Measurements from ENCODE around the gene PYGB. TPM values are rescaled to one million over a fixed set of nuclear protein-coding genes. Genes with fewer than 3 reads are reported as not detected.
A peak's percentile ranks its signal among the peaks of the same experiment; 100 is the strongest.
"Not testable (repeated sequence)": the region's sequence is repeated elsewhere in the genome, so short reads cannot be mapped to it uniquely, and the experiment has no call there.

PYGB gene
- total RNA-seq, 2 donors from 2014 or later = 43.7 to 48.3 TPM

DNA sequence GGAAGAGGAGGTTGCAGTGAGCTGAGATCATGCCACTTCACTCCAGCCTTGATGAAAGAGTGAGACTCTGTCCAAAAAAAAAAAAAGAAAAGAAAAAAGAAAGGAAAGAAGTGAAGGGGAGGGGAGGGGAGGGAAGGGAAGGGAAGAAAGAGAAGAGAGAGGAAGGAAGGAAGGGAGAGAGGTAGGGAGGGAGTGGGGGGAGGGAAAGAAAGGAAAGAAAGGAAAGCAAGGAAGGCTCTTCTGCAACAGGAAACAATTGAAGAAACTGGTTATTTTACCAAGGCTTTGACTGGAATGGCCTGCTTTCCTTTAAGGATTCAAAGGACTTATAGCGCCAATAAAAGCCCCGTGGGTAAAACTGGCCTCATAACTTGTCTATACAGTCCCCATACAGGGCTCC is 78.1 kb downstream of the PYGB start:
- no peak overlapping the region for H3K4me3 Mint-ChIP-seq
- H3K9me3 Mint-ChIP-seq = no peaks in the 10 kb centered on the region
- H3K36me3 Mint-ChIP-seq (ENCODE audit: insufficient read depth in 2 of 2) = peaks cover under 1 to 2% of the 10 kb centered on the region in 2 donors
- no peak for ATAC-seq (replicated peaks in 1 of 2)
- peaks cover 5% of the 10 kb centered on the region for H3K4me1 Mint-ChIP-seq (ENCODE audit: low read depth)
- H3K27ac Mint-ChIP-seq = no peak overlapping the region
- no peaks in the 10 kb centered on the region for H3K27me3 Mint-ChIP-seq (ENCODE audit: low read depth)
- DNase-seq = no peak

DNA sequence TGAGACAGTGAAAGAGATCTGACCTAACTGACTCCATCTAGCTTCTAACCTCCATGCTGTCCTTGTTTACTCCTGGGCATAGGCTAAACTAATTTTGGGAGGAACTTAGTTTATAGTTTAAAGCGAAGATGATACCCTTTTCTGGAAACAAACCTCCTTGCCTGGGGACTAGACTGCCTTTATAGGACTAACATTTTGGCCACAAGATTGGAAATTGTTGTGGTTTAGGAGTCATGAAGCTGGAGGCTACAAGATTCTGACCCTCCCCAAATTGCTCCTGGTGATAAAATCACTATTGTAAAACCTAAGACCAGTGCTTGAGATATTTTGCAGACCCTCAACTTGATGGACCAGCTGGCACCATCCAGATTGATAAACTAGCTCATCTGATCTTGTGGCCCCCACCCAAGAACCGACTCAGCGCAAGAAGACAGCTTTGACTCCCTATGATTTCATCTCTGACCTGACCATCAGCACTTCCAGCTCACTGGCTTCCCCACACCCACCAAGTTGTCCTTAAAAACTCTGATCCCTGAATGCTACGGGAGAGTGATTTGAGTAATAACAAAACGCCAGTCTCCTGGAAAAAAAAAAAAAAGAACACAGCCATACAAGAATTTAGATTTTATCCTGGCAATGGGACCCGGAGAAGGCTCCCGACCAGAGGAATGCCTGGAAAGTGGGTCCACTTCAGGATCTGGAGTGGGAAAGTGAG is 79.8 kb downstream of the PYGB start:
- Mint-ChIP-seq H3K4me3 (no peak overlapping the region), H3K27me3 (ENCODE audit: low read depth) (no peaks in the 10 kb centered on the region), H3K4me1 (ENCODE audit: low read depth) (no peaks in the 10 kb centered on the region), H3K27ac (no peak overlapping the region), H3K9me3 (no peaks in the 10 kb centered on the region), H3K36me3 (ENCODE audit: insufficient read depth in 2 of 2) (peaks cover 2 to 4% of the 10 kb centered on the region in 2 donors)
- DNase-seq = no peak
- ATAC-seq (replicated peaks in 1 of 2) = no peak

DNA sequence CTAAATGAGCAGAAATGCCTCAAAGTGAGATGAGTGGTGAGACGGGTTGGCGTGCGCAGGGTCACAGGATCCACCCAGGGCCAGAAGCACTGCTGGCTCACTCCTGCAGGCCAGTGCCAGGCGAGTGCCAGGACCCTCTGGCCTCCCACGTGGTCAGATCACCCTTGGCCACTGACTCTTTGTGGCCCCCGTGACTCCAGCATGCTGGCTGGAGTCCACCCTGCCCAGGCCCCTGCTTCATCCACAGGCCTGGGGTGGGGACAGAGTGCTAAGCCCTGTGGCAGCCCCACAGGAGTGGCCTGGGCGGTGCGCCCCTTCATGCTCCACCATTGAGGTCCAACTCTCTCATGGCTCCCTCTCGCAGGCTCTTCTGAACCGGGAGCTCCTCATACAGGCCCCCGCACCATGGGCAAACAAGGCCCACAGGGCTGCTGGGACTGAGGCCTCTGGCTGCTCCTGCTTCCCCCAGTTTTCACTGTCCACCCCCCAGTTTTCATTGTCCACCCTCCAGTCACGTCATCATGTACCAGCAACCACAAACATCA is 81.1 kb downstream of the PYGB start:
- Mint-ChIP-seq H3K27me3 (ENCODE audit: low read depth) (no peaks in the 10 kb centered on the region), H3K27ac (no peak overlapping the region), H3K4me1 (ENCODE audit: low read depth) (no peaks in the 10 kb centered on the region), H3K9me3 (peaks cover 0 to 2% of the 10 kb centered on the region in 2 donors), H3K4me3 (no peak overlapping the region), H3K36me3 (ENCODE audit: insufficient read depth in 2 of 2) (peaks cover 2 to 5% of the 10 kb centered on the region in 2 donors)
- ATAC-seq (replicated peaks in 1 of 2) (no peak), DNase-seq (no peak)

DNA sequence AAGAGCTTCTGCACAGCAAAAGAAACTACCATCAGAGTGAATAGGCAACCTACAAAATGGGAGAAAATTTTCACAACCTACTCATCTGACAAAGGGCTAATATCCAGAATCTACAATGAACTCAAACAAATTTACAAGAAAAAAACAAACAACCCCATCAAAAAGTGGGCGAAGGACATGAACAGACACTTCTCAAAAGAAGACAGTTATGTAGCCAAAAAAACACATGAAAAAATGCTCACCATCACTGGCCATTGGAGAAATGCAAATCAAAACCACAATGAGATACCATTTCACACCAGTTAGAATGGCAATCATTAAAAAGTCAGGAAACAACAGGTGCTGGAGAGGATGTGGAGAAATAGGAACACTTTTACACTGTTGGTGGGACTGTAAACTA is 87.1 kb downstream of the PYGB start:
- not testable (repeated sequence) for H3K36me3 Mint-ChIP-seq (ENCODE audit: insufficient read depth in 2 of 2); ATAC-seq (replicated peaks in 1 of 2); H3K27me3 Mint-ChIP-seq (ENCODE audit: low read depth); H3K4me1 Mint-ChIP-seq (ENCODE audit: low read depth); H3K4me3 Mint-ChIP-seq; H3K9me3 Mint-ChIP-seq; DNase-seq; H3K27ac Mint-ChIP-seq

DNA sequence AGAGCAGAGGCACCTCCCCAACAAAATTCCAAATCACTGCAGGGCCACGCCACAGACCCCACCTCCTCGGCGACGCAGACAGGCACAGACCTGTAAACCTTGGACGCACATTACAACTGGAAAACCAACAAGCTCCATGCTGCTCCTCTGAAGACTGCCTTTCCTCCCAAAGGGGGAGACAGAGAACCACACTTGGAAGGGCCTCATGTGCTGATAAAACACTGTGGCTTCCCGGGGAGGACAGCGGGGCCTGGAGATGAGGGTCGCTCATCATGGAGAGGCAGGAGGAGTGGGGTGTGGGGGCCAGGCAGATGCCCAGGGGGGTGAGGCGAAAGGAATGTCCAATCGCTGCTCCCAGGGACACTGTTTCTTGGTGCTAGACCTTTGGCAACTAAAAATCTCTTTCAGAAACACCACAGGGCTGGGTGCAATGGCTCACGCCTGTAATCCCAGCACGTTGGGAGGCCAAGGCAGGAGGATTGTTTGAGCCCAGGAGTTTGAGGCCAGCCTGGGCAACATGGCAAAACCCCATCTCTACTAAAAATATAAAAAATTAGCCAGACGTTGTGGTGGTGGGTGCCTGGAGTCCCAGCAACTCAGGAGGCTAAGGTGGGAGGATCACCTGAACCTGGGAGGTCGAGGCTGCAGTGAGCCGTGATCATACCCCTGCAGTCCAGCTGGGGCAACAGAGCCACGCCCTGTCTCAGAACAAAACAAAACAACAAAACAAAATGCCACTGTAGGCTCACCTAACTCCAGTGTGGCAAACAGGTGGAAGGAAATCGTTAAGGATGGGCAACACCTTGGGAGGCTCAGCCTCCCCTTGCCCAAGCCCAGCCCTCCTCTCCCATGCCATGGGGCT is 88.9 kb downstream of the PYGB start:
- peaks cover 3% of the 10 kb centered on the region for H3K4me1 Mint-ChIP-seq (ENCODE audit: low read depth)
- H3K27ac Mint-ChIP-seq = no peak overlapping the region
- H3K27me3 Mint-ChIP-seq (ENCODE audit: low read depth) = no peaks in the 10 kb centered on the region
- peaks cover 0 to 2% of the 10 kb centered on the region in 2 donors for H3K36me3 Mint-ChIP-seq (ENCODE audit: insufficient read depth in 2 of 2)
- no peak overlapping the region for H3K4me3 Mint-ChIP-seq
- no peak for ATAC-seq (replicated peaks in 1 of 2)
- peaks cover 0 to 2% of the 10 kb centered on the region in 2 donors for H3K9me3 Mint-ChIP-seq
- no peak for DNase-seq

DNA sequence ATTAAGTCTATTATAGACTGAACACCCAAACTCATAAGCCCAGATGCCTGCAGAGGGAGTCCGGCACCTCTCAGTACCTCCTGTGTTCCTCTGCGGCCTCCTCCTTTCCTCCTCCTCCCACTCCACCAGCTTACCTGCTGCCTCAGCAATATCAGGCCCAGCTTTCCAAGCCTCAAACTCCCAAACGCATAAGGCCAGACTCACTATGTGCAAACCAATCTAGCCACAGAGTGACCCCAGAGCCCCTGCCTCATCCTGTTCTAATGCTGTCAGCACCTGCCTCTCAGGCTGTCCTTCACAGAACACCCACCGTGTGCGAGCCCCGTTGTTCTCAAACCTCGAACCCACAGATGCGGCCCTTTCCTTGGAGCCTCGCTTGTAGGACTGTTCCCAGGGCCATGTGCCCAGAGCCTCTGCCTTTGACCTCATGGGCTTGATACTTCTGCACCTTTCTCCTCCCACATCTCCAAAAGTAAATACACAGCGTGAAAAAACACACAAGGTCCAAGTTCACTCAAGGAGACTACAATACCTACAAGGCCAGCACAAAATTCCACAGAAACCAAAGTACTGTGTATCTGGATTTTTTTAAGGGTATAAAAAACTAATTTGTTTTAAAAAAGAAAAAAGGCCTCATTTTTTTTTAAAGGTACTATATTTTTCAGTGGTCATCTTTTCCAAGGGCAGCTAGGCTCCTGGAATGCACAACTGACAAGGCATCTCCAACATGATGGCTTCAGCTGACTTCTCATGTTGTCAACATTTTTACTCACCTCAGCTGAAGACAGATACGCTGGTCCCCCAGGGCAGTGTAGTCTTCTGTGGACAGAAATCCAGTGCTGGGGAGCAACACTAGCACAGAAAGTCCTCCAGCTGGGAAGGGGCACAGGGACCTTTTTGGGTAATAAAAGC is 90.5 kb downstream of the PYGB start:
- ATAC-seq (replicated peaks in 1 of 2) (no peak), DNase-seq (no peak)
- Mint-ChIP-seq H3K9me3 (peaks cover 0 to 2% of the 10 kb centered on the region in 2 donors), H3K27ac (no peak overlapping the region), H3K36me3 (ENCODE audit: insufficient read depth in 2 of 2) (peaks cover 0 to 2% of the 10 kb centered on the region in 2 donors), H3K27me3 (ENCODE audit: low read depth) (no peaks in the 10 kb centered on the region), H3K4me1 (ENCODE audit: low read depth) (peaks cover 11% of the 10 kb centered on the region), H3K4me3 (no peak overlapping the region)

DNA sequence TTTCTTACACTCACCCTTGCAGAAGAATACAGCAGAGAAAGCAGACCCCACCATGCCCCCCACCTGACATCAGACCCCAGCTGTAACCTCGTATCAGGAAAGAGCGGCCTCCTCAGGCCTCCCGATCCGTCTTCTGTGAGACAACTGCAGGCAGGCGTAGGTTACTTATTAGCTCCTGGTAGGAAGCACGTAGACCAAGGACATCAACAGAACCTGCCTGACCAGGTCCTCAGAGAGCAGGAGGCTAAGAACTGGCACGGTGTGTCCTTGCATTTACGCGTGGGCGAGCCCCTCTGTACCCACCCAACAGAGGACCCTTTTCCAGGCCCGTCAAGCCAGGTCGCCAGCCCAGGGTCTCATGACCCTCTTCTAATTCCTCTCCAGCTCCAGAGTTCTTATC is 91.7 kb downstream of the PYGB start:
- no peak overlapping the region for H3K27ac Mint-ChIP-seq
- peaks cover 22% of the 10 kb centered on the region for H3K4me1 Mint-ChIP-seq (ENCODE audit: low read depth)
- H3K27me3 Mint-ChIP-seq (ENCODE audit: low read depth) = no peaks in the 10 kb centered on the region
- H3K36me3 Mint-ChIP-seq (ENCODE audit: insufficient read depth in 2 of 2) = peaks cover 0 to 1% of the 10 kb centered on the region in 2 donors
- H3K4me3 Mint-ChIP-seq = no peak overlapping the region
- ATAC-seq (replicated peaks in 1 of 2) (no peak), DNase-seq (no peak)
- no peaks in the 10 kb centered on the region for H3K9me3 Mint-ChIP-seq

DNA sequence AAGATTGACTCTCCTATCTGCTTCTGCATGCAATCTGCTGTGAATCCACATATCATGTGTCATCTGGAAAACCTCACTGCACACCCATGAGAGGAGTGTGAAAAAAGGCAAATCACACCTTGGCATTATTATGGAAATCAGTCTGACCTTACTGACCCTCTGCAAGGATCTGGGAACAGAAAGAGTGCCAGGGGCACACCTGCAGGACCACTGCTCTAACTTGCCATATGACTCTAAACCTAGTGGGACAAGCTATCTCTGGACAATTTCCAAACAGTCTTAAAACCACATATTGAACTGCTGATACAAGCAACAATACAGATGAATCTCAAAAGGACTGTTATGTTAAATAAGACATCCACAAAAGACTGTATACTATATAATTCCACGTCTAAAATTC is 92.5 kb downstream of the PYGB start:
- H3K9me3 Mint-ChIP-seq = no peaks in the 10 kb centered on the region
- no peak for DNase-seq
- H3K4me3 Mint-ChIP-seq = no peak overlapping the region

DNA sequence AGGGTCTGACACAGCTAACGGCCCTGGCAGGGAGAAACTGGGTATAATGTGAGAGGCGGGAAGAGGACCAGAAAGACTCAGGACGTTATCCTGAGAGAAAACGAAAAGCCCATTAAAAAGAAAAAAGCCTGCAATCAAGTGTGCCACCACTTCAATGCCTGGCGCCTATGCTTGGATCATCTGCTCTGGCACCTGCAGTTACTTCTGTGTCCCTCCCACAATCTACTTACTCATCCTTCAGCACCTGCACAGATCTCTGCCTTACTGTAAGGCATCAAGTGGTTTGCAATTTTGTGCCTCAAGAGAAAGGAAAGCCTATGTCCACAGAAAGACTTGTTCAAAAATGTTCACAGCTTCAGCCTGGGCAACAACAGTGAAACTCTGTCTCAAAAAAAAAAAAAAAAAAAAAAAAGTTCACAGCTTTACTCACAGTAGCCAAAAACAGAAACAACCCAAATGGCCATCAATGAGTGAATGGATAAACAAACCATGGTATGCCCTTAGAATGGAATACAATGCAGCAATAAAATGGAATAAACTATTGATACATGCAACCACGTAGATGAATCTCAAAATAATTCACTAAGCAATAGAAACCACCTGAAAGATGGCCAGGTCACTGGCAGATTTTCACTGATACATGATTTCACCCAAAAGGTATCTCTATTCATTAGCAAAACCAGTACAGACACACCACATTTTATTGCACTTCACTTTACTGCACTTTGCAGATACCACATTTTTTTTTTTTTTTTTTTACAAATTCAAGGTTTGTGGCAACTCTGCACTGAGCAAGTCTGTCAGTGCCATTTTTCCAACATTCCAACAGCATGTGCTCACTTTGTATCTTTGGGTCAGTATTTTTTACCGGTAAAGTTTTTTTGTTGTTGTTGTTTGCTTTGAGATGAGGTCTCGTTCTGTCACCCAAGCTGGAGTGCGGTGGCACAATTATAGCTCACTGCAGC is 94.1 kb downstream of the PYGB start:
- H3K36me3 Mint-ChIP-seq (ENCODE audit: insufficient read depth in 2 of 2) = peaks cover 0 to 1% of the 10 kb centered on the region in 2 donors
- DNase-seq (no peak), ATAC-seq (replicated peaks in 1 of 2) (no peak)
- no peak overlapping the region for H3K27ac Mint-ChIP-seq
- no peaks in the 10 kb centered on the region for H3K9me3 Mint-ChIP-seq
- peaks cover 32% of the 10 kb centered on the region for H3K4me1 Mint-ChIP-seq (ENCODE audit: low read depth)
- no peaks in the 10 kb centered on the region for H3K27me3 Mint-ChIP-seq (ENCODE audit: low read depth)
- no peak overlapping the region for H3K4me3 Mint-ChIP-seq

More for the DNA sequence above, 92.5 kb downstream of the PYGB start:
- ATAC-seq (replicated peaks in 1 of 2) = no peak
- H3K27me3 Mint-ChIP-seq (ENCODE audit: low read depth) = no peaks in the 10 kb centered on the region
- H3K27ac Mint-ChIP-seq = no peak overlapping the region
- H3K36me3 Mint-ChIP-seq (ENCODE audit: insufficient read depth in 2 of 2) = peaks cover 0 to 1% of the 10 kb centered on the region in 2 donors
- peaks cover 29% of the 10 kb centered on the region for H3K4me1 Mint-ChIP-seq (ENCODE audit: low read depth)

DNA sequence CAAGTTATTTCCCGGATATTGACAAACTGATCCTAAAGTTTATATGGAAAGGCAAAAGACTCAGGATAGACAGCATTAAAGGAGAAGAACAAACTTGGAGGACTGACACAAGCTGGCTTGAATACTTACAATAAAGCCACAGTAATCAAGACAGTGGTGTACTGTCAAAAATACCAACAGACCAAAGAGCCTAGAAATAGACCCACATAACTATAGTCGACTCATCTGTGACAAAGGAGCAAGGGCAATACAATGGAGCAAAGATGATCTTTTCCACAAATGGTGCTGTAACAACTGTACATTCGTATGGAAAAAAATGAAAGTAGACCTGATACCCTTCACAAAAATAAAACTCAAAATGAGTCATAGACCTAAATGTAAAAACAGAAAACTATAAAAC is 96.7 kb downstream of the PYGB start:
- H3K36me3 Mint-ChIP-seq (ENCODE audit: insufficient read depth in 2 of 2) = peaks cover 0 to 1% of the 10 kb centered on the region in 2 donors
- ATAC-seq (replicated peaks in 1 of 2) (no peak), DNase-seq (no peak)
- no peaks in the 10 kb centered on the region for H3K9me3 Mint-ChIP-seq
- no peak overlapping the region for H3K4me3 Mint-ChIP-seq
- no peak overlapping the region for H3K27ac Mint-ChIP-seq
- no peaks in the 10 kb centered on the region for H3K27me3 Mint-ChIP-seq (ENCODE audit: low read depth)
- H3K4me1 Mint-ChIP-seq (ENCODE audit: low read depth) = peaks cover 32% of the 10 kb centered on the region

DNA sequence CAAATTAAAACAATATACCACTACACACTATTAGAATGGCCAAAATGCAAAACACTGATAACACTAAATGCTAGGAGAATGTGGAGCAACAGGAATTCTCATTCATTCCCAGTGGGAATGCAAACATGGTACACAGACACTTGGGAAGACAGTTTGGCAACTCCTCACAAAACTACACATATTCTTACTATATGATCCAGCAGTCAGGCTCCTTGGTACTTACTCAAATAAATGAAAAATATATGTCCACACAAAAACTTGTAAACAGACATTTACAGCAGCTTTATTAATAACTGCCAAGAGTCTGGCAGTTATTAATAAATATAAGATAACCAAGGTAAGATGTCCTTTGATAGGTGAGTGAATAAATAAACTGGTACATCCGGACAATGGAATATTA is 97.8 kb downstream of the PYGB start:
- no peak for DNase-seq
- Mint-ChIP-seq H3K9me3 (no peaks in the 10 kb centered on the region), H3K4me3 (no peak overlapping the region), H3K27me3 (ENCODE audit: low read depth) (no peaks in the 10 kb centered on the region), H3K4me1 (ENCODE audit: low read depth) (peaks cover 32% of the 10 kb centered on the region), H3K36me3 (ENCODE audit: insufficient read depth in 2 of 2) (peaks cover 0 to 1% of the 10 kb centered on the region in 2 donors), H3K27ac (no peak overlapping the region)
- no peak for ATAC-seq (replicated peaks in 1 of 2)

DNA sequence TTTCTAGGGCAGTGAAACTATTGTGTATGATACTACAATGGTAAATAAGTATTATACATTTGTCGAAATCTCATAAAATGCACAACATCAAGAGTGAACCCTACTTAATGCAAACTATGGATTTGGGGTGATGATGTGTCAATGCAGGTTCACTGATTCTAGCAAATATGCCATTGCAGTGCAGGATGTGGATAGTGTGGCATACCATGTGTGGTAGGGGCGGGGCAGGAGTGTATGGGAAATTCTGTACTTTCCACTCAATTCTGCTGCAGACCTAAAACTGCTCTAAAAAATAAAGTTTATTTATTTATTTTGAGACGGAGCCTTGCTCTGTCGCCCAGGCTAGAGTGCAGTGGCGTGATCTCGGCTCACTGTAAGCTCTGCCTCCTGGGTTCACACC is 98.5 kb downstream of the PYGB start:
- Mint-ChIP-seq H3K9me3 (no peaks in the 10 kb centered on the region), H3K27me3 (ENCODE audit: low read depth) (no peaks in the 10 kb centered on the region), H3K4me3 (no peak overlapping the region), H3K4me1 (ENCODE audit: low read depth) (peaks cover 32% of the 10 kb centered on the region), H3K36me3 (ENCODE audit: insufficient read depth in 2 of 2) (peaks cover 0 to 1% of the 10 kb centered on the region in 2 donors), H3K27ac (no peak overlapping the region)
- peak in 1 of 2 donors; percentile 5 for DNase-seq
- ATAC-seq (replicated peaks in 1 of 2) = peak in 1 of 2 donors; percentile 55
